Stomach (tissue), 9 donors: ENCODE results near the gene CFAP65. TPM values are rescaled to one million over a fixed set of nuclear protein-coding genes. Genes with fewer than 3 reads are reported as not detected.

Experiments used
- DNase-seq, 2 donors: peaks; one replicate each; pipeline versions ENCODE4 v3.0.0 to v3.0.0-alpha.2; 2013 to 2019
- H3K27ac ChIP-seq, 5 donors: fragments of 200-600 bp in 4 of 5; sonication (generic) in 4 of 5; one replicate each; pipeline ENCODE4 v1.5.1; 2013 to 2019; ENCODE audit warnings: mild to moderate bottlenecking in 1 of 5, moderate library complexity in 1 of 5
- H3K27me3 ChIP-seq, 3 donors: fragments of 200-600 bp; sonication (generic); one replicate each; pipeline ENCODE4 v1.5.1; 2017 to 2019; ENCODE audit warnings: mixed run types in 1 of 3
- H3K36me3 ChIP-seq, 4 donors: fragments of 200-600 bp; sonication (generic); 1 replicate in 3 of 4; 2 replicates in 1 of 4; pipeline ENCODE4 v1.5.1; 2016 to 2019
- H3K4me1 ChIP-seq, 4 donors: fragments of 200-600 bp; sonication (generic); one replicate each; pipeline ENCODE4 v1.5.1; 2016 to 2019
- H3K4me3 ChIP-seq, 4 donors: fragments of 200-600 bp; sonication (generic) in 3 of 4; one replicate each; pipeline ENCODE4 v1.5.1; 2016 to 2019; ENCODE audit warnings: mild to moderate bottlenecking in 1 of 4
- H3K9me3 ChIP-seq, 4 donors: fragments of 200-600 bp; sonication (generic); one replicate each; pipeline ENCODE4 v1.5.1; 2016 to 2019
- EP300 ChIP-seq: sonication (generic); formaldehyde crosslinking; IDR thresholded peaks from one replicate; pipeline ENCODE4 v1.6.1; 2017; ENCODE audit warnings: antibody characterized with exemption
- POLR2A ChIP-seq, 4 donors: fragments of 450-650 bp; IDR thresholded peaks; one replicate each; pipeline ENCODE4 v1.6.1; 2016; ENCODE audit warnings: antibody characterized with exemption in 4 of 4, control low read depth in 2 of 4, mild to moderate bottlenecking in 1 of 4, moderate library complexity in 1 of 4
- POLR2AphosphoS5 ChIP-seq, 3 donors: sonication (generic); formaldehyde crosslinking; IDR thresholded peaks; one replicate each; pipeline ENCODE4 v1.6.1; 2016; ENCODE audit warnings: antibody characterized with exemption in 3 of 3
- WGBS, 5 donors: extraction: QIAGEN DNeasy Blood & Tissue Kit in 3 of 5; methylation state at CpG; one replicate each; pipeline versions ENCODE4 v1.1.5 to v1.1.7; 2013 to 2018; 5-methylcytosine and 5-hydroxymethylcytosine counted together
- intact Hi-C: fragments of 100-400 bp; cut with DNase I; formaldehyde crosslinking; loops from one replicate; pipeline ENCODE4 v1.15.1; 2023; ENCODE audit warnings: low total_unique reads
- polyA plus RNA-seq, 3 donors: library from polyadenylated mRNA; stranded (reverse); fragments of 200-250 nt; gene quantifications; one replicate each; pipeline ENCODE4 v1.2.3, GENCODE V29; 2013
- total RNA-seq, 5 donors: library from RNA; depleted of rRNA; stranded (reverse); fragments of >200 nt; gene quantifications; one replicate each; pipeline versions ENCODE4 v1.1.0 to v1.2.3, GENCODE V29; 2014 to 2016
- TF ChIP-seq, protein P1 (sequence below), 7 experiments: fragments of 450-650 bp in 4 of 7; fragments of 200-600 bp in 3 of 7; sonication (generic) in 3 of 7; IDR thresholded peaks; one replicate each; pipeline ENCODE4 v1.5.1; 2016 to 2019; ENCODE audit warnings: antibody characterized with exemption in 7 of 7, control low read depth in 2 of 7, mild to moderate bottlenecking in 1 of 7
- donor health status: healthy with polysubstance abuse.
- donor health status: Bipolar disorder and iron deficiency.
- donor health status: healthy.

CFAP65 gene
- total and polyA plus RNA-seq, 8 donors, result 0.10 to 2.6 TPM; not detected in 6

- Histone ChIP-seq H3K4me1 (peaks cover 37 to 60% (median 53%) of the 10 kb centered on the region in 4 donors), H3K27me3 (peaks cover 59 to 100% (median 96%) of the 10 kb centered on the region in 3 donors), H3K36me3 (no peaks in the 10 kb centered on the region), H3K27ac (no peak overlapping the region), H3K9me3 (no peaks in the 10 kb centered on the region), H3K4me3 (peak overlapping the region; percentile 9 to 37 (median 13))
- TF ChIP-seq POLR2AphosphoS5 (IDR thresholded peaks at IDR 0.05) (no peak), EP300 (no peak), POLR2A (IDR thresholded peaks at IDR 0.05) (no peak)
- TF ChIP-seq, protein P1, sequence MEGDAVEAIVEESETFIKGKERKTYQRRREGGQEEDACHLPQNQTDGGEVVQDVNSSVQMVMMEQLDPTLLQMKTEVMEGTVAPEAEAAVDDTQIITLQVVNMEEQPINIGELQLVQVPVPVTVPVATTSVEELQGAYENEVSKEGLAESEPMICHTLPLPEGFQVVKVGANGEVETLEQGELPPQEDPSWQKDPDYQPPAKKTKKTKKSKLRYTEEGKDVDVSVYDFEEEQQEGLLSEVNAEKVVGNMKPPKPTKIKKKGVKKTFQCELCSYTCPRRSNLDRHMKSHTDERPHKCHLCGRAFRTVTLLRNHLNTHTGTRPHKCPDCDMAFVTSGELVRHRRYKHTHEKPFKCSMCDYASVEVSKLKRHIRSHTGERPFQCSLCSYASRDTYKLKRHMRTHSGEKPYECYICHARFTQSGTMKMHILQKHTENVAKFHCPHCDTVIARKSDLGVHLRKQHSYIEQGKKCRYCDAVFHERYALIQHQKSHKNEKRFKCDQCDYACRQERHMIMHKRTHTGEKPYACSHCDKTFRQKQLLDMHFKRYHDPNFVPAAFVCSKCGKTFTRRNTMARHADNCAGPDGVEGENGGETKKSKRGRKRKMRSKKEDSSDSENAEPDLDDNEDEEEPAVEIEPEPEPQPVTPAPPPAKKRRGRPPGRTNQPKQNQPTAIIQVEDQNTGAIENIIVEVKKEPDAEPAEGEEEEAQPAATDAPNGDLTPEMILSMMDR (IDR thresholded peaks at IDR 0.05), result no peak
- peak in 1 of 2 donors; percentile 75 for DNase-seq
- intact Hi-C loops, result no loop called here
- WGBS, 5 donors, result 0 to 1% (median 1%) methylated on average over 37 to 50 of the region's 50 CpGs
Measured at GRCh38 chr2:218984239-218985020, 56.9 kb downstream of the CFAP65 start.

GRCh38 chr2:218983934-218984238, 57.4 kb downstream of the CFAP65 start:
- H3K4me3 ChIP-seq, result peak overlapping the region in 3 of 4 donors; percentile 9 to 37 (median 11)
- peaks cover 37 to 60% (median 53%) of the 10 kb centered on the region in 4 donors for H3K4me1 ChIP-seq
- H3K36me3 ChIP-seq, result no peaks in the 10 kb centered on the region
- no peak for TF ChIP-seq EP300
- TF ChIP-seq, protein P1 (IDR thresholded peaks at IDR 0.05), result no peak
- no peak for TF ChIP-seq POLR2A (IDR thresholded peaks at IDR 0.05)
- no peak for TF ChIP-seq POLR2AphosphoS5 (IDR thresholded peaks at IDR 0.05)
- no peak overlapping the region for H3K27ac ChIP-seq
- intact Hi-C loops, result no loop called here
- no peaks in the 10 kb centered on the region for H3K9me3 ChIP-seq
- peaks cover 57 to 100% (median 95%) of the 10 kb centered on the region in 3 donors for H3K27me3 ChIP-seq
- DNase-seq, result no peak
- 10 to 23% (median 17%) methylated on average over 2 to 10 of the region's 10 CpGs for WGBS, 5 donors

GRCh38 chr2:218983263-218983933, 57.9 kb downstream of the CFAP65 start:
- intact Hi-C loops, result no loop called here
- H3K36me3 ChIP-seq, result no peaks in the 10 kb centered on the region
- H3K27ac ChIP-seq, result no peak overlapping the region
- TF ChIP-seq POLR2AphosphoS5 (IDR thresholded peaks at IDR 0.05), result no peak
- TF ChIP-seq, protein P1 (IDR thresholded peaks at IDR 0.05), result no peak
- no peak for TF ChIP-seq POLR2A (IDR thresholded peaks at IDR 0.05)
- H3K4me3 ChIP-seq, result no peak overlapping the region
- peaks cover 52 to 100% (median 95%) of the 10 kb centered on the region in 3 donors for H3K27me3 ChIP-seq
- H3K4me1 ChIP-seq, result peaks cover 37 to 60% (median 53%) of the 10 kb centered on the region in 4 donors
- DNase-seq, result no peak
- H3K9me3 ChIP-seq, result no peaks in the 10 kb centered on the region
- WGBS, 5 donors, result 10 to 25% (median 13%) methylated on average over 22 to 23 of the region's 23 CpGs

DNA sequence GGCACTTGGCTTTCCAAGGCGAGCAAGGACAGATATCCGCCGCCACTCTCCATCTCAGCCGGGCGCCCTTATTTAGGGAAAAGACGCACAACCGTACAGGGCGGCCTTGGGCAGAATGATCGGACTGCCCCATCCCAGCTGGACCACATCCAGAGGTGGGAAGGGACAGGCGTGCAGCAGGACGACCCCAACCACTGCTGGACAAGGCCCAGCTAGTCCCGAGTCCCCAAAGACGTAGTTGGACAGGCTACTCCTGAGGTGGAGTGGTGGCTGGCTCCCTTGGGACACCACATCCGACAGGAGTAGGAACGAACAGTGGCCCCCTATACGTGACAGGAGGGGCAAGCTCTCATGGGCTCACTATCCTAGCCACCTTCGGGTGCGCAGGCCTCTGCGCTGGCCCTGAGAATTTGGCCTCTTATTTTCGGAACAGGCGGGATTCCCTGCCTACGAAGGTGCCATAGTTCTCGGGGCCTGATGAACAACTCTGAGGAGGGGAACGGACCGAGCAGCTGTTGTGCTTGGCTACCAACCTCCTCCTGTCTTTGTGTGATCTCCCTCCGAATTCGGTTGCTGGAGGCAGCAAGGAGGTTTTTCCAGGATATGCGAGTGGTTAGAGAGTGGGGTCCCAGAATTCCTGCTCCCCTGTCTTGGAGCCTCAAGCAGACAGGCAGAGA, 58.6 kb downstream of the CFAP65 start:
- WGBS, 5 donors, result 7 to 10% (median 9%) methylated on average over 26 to 28 of the region's 28 CpGs
- H3K36me3 ChIP-seq, result no peaks in the 10 kb centered on the region
- no peak for DNase-seq
- intact Hi-C loops, result no loop called here
- TF ChIP-seq EP300 (no peak), POLR2A (IDR thresholded peaks at IDR 0.05) (no peak), POLR2AphosphoS5 (IDR thresholded peaks at IDR 0.05) (no peak)
- TF ChIP-seq, protein P1 (IDR thresholded peaks at IDR 0.05), result no peak
- no peaks in the 10 kb centered on the region for H3K9me3 ChIP-seq
- peak overlapping the region in 1 of 4 donors; percentile 47 for H3K4me3 ChIP-seq
- peaks cover 48 to 100% (median 93%) of the 10 kb centered on the region in 3 donors for H3K27me3 ChIP-seq
- peaks cover 37 to 60% (median 53%) of the 10 kb centered on the region in 4 donors for H3K4me1 ChIP-seq
- H3K27ac ChIP-seq, result no peak overlapping the region
